NCI-H748 treated with DMSO at 0.1 percent for 48 hours (cell line): ENCODE measurements around the gene EFNA4.
A peak's percentile ranks its signal among the peaks of the same experiment; 100 is the strongest.

ENCODE experiments used
- DNase-seq: peaks from one replicate; lab custom pipeline; 2025; lab: John Stamatoyannopoulos, UW

EFNA4 gene

GRCh38 chr1:155051777-155052398 is 11.7 kb upstream of the EFNA4 start:
- DNase-seq, result no peak

- DNase-seq, result no peak
Observed at GRCh38 chr1:155052439-155053395, 10.8 kb upstream of the EFNA4 start.

GRCh38 chr1:155053531-155054105 is 9.9 kb upstream of the EFNA4 start:
- DNase-seq, result no peak

- DNase-seq, result no peak
Observed at GRCh38 chr1:155057104-155057503, 6.4 kb upstream of the EFNA4 start.

- no peak for DNase-seq
Observed at GRCh38 chr1:155057788-155058211, 5.7 kb upstream of the EFNA4 start.

GRCh38 chr1:155060736-155061135 is 2.8 kb upstream of the EFNA4 start:
- DNase-seq, result no peak

- DNase-seq, result peak; percentile 73
Observed at GRCh38 chr1:155061381-155062150, 2.0 kb upstream of the EFNA4 start.

- no peak for DNase-seq
Observed at GRCh38 chr1:155062151-155062686, 1.3 kb upstream of the EFNA4 start.

- DNase-seq, result peak; percentile 70
Observed at GRCh38 chr1:155062702-155063411, 683 bp upstream of the EFNA4 start.

- DNase-seq, result no peak
Observed at GRCh38 chr1:155064111-155064831, 731 bp downstream of the EFNA4 start.

- DNase-seq, result no peak
Observed at GRCh38 chr1:155064832-155065429, 1.4 kb downstream of the EFNA4 start.

GRCh38 chr1:155066777-155067176 is 3.2 kb downstream of the EFNA4 start:
- no peak for DNase-seq

- no peak for DNase-seq
Observed at GRCh38 chr1:155068599-155068998, 5.1 kb downstream of the EFNA4 start.

GRCh38 chr1:155069551-155070157 is 6.1 kb downstream of the EFNA4 start:
- no peak for DNase-seq

- DNase-seq, result peak; percentile 59
Observed at GRCh38 chr1:155070158-155070621, 6.7 kb downstream of the EFNA4 start.

GRCh38 chr1:155070721-155071569 is 7.4 kb downstream of the EFNA4 start:
- DNase-seq, result peak; percentile 69

- no peak for DNase-seq
Observed at GRCh38 chr1:155071701-155072100, 8.2 kb downstream of the EFNA4 start.

- DNase-seq, result no peak
Observed at GRCh38 chr1:155072531-155073289, 9.2 kb downstream of the EFNA4 start.
